ENCODE measurements around the gene MAMDC2.
"Not testable (repeated sequence)": the region's sequence is repeated elsewhere in the genome, so short reads cannot be mapped to it uniquely, and the experiment has no call there.

MAMDC2 gene

GRCh38 chr9:70043689-70044489, at the start of gene MAMDC2:
Gene MAMDC2 (plus strand): TSS chr9:70043848. CDS start chr9:70044198, 350 bp downstream.
- peak; percentile 91 for DNase-seq

- DNase-seq = no peak
Observed at GRCh38 chr9:69995846-69996245, 47.8 kb upstream of the MAMDC2 start.

- no peak for DNase-seq
Observed at GRCh38 chr9:69996967-69997366, 46.7 kb upstream of the MAMDC2 start.

GRCh38 chr9:69997524-69997923, 46.1 kb upstream of the MAMDC2 start:
- no peak for DNase-seq

- DNase-seq = no peak
Observed at GRCh38 chr9:69999315-69999714, 44.3 kb upstream of the MAMDC2 start.

GRCh38 chr9:70000469-70000868, 43.2 kb upstream of the MAMDC2 start:
- no peak for DNase-seq

- DNase-seq = no peak
Observed at GRCh38 chr9:70003901-70004714, 39.5 kb upstream of the MAMDC2 start.

GRCh38 chr9:70006306-70006705, 37.3 kb upstream of the MAMDC2 start:
- DNase-seq = no peak

GRCh38 chr9:70007831-70008230, 35.8 kb upstream of the MAMDC2 start:
- DNase-seq = no peak

GRCh38 chr9:70010015-70010414, 33.6 kb upstream of the MAMDC2 start:
- DNase-seq = no peak

- no peak for DNase-seq
Observed at GRCh38 chr9:70011366-70011765, 32.3 kb upstream of the MAMDC2 start.

GRCh38 chr9:70012569-70012968, 31.1 kb upstream of the MAMDC2 start:
- DNase-seq = peak; percentile 70

- DNase-seq = no peak
Observed at GRCh38 chr9:70013598-70014196, 30.0 kb upstream of the MAMDC2 start.

- no peak for DNase-seq
Observed at GRCh38 chr9:70015099-70015498, 28.5 kb upstream of the MAMDC2 start.

- peak; percentile 79 for DNase-seq
Observed at GRCh38 chr9:70020217-70020616, 23.4 kb upstream of the MAMDC2 start.

GRCh38 chr9:70020991-70021571, 22.6 kb upstream of the MAMDC2 start:
- no peak for DNase-seq

GRCh38 chr9:70028287-70028686, 15.4 kb upstream of the MAMDC2 start:
- no peak for DNase-seq

- no peak for DNase-seq
Observed at GRCh38 chr9:70030156-70030555, 13.5 kb upstream of the MAMDC2 start.

GRCh38 chr9:70031141-70031545, 12.5 kb upstream of the MAMDC2 start:
- DNase-seq = no peak

GRCh38 chr9:70034271-70034711, 9.4 kb upstream of the MAMDC2 start:
- no peak for DNase-seq

- no peak for DNase-seq
Observed at GRCh38 chr9:70035691-70036090, 8.0 kb upstream of the MAMDC2 start.

GRCh38 chr9:70036641-70037040, 7.0 kb upstream of the MAMDC2 start:
- no peak for DNase-seq

- DNase-seq = not testable (repeated sequence)
Observed at GRCh38 chr9:70038171-70038621, 5.5 kb upstream of the MAMDC2 start.
